GM21576 (cell line): Measurements from ENCODE around the gene RARA.

Experiments
- ATAC-seq: cut with Tn5 transposase; IDR thresholded peaks from one replicate; pipeline ENCODE4 v1.9.1; 2021; ENCODE audit warnings: mild to moderate bottlenecking, moderate library complexity; ENCODE audit not compliant: unreplicated experiment

The RARA gene

DNA sequence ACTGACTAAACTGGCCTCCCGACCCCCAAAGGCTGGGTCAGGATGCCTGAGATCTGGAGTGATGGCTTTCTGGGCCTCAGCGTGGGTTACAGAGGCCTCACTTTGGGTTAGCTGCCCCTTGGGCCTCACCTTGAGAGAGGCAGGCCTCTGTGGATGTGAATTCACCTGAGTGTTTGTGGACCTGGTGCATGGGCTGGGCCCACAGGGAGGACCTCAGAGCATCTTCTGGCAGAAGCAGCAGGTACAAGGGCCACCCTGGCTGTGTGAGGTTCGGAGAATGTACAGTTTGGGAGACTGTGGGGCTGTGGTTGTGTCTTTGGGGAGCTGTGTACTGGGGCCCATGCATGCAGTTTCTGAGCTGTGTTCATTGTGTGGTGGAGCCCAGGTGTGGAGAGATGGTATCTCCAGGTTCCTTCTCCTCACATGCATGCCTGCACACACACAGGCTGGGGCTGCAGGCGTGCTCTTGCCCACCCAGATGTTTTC is 18.3 kb downstream of the RARA start:
- no peak for ATAC-seq

DNA sequence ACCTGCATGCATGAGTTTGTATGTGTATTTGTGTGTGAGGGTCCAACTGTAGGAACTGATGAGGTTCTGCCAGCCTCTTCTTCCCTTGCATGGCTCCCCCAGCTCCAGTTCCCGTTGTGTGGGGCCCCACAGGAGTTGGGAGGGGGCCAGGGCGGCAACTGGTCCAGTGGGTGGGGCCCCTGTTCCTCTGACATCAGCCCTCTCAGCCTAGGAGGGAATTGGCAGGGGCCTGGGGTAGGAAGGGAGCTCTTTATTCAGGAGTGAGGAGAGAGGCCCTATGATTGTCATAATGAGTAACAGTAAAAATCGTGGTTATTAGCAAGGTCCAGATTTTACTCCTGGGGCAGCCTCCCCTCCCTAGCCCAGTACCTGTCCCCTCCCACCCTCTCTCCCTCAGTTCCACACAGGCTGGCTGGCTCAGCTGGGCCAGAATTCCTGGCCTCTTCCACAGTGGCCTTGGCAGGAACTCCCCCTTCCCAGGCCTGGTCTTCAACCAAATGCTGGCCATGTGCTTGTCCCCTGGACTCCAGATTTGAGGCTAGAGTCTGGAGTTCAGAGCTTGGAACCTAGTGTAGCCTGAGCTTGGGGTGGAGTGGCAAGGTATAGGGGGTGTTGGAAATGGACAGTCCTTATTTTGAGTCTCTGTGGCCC is 18.9 kb downstream of the RARA start:
- ATAC-seq = no peak

- ATAC-seq = no peak
These were observed 19.4 kb downstream of the RARA start for GRCh38 chr17:40328386-40328766.

DNA sequence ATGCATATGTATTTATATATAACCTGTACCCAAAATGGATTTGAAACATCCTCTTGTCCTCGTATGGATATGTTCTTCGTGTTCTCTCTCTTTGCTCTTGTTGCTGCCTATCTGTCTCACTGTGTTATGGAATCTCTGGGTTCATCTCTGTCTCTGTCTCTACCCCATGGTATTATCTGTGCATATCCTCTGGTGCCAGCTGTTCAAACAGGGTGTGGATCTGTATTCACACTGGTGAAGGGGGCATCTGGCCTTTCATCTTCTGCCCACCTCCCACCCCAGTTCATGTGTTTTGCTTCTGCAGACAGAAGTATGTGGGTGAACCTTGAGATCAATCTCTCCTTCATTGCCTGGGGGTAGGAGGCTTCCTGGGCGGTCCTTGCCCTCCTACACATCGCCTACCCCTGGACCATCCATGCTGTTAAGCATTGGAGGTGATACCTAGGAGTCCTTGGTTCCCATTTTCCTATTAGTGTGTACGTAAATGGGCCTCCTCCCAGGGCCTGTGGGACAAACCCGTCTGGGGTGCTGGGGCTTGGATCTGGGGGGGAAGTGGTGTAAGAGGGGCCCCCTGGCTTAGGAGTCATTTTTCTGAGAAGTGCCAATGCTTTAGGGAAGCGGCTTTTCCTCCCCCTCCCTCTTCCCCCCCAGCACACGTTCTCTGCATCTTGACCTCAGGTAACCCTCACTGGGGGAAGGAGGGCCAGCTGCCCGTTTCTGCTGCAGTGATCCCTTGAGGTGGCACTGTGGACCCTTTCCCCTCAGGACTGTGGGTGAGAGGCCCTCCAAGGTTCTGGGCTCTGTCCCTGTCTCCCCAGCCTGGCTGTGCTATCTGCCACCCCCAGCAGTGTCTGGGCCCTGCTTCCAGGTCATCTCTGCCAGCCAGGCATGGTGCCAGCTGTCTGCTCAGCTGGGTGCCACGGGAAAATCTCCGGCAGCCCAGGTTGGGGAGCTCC is 21.1 kb downstream of the RARA start:
- ATAC-seq = no peak

DNA sequence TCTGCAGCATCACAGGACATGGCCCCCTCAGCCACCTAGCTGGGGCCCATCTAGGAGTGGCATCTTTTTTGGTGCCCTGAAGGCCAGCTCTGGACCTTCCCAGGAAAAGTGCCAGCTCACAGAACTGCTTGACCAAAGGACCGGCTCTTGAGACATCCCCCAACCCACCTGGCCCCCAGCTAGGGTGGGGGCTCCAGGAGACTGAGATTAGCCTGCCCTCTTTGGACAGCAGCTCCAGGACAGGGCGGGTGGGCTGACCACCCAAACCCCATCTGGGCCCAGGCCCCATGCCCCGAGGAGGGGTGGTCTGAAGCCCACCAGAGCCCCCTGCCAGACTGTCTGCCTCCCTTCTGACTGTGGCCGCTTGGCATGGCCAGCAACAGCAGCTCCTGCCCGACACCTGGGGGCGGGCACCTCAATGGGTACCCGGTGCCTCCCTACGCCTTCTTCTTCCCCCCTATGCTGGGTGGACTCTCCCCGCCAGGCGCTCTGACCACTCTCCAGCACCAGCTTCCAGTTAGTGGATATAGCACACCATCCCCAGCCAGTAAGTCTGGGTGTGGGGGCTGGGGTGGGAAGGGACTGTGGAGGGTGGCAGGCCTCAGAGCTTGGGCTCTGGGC is 22.0 kb downstream of the RARA start:
- no peak for ATAC-seq

- no peak for ATAC-seq
These were observed 23.0 kb downstream of the RARA start for GRCh38 chr17:40331743-40332641.

GRCh38 chr17:40333781-40334448 is 24.9 kb downstream of the RARA start:
- no peak for ATAC-seq

- ATAC-seq = no peak
These were observed 26.6 kb downstream of the RARA start for GRCh38 chr17:40335620-40336019.

DNA sequence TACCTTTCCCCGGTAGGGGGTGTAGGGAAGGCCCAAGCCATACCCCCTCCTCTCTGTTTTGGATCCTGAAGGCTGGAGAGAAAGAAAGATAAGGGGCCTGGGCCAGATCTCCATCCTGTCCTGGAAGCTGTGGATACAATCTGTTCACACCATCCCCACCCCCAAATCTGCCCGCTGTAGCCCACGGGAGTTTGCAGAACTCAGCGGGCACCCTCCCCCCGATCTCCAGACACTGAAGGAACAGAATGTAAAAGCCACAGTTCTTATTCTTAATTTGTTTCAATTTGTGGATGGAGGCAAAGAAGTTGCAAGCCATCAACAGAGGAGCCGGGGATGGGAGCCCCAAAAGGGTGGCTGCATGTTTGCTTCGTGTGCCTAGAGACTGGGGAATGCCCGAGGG is 28.4 kb downstream of the RARA start:
- no peak for ATAC-seq

DNA sequence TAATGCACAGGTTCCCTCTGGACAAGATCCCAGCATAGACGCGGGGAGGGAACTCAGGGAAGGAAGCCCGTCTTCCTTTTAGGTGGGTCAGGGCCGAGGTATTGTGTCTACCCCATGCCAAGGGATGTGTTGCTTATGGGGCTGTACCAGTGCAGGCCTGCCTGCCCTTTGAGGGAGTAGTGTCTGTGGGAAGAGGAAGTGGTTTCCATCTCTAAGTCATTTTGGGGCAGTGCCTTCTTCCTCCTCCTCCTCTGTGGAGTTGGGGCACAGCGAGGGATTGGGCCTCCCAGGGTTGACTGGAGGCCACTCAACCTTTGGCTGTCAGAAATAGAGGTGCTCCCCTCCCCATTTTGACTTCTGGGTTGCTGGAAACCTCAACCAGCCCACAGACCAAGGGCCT is 29.1 kb downstream of the RARA start:
- no peak for ATAC-seq

- no peak for ATAC-seq
These were observed 30.1 kb downstream of the RARA start for GRCh38 chr17:40338941-40339649.

DNA sequence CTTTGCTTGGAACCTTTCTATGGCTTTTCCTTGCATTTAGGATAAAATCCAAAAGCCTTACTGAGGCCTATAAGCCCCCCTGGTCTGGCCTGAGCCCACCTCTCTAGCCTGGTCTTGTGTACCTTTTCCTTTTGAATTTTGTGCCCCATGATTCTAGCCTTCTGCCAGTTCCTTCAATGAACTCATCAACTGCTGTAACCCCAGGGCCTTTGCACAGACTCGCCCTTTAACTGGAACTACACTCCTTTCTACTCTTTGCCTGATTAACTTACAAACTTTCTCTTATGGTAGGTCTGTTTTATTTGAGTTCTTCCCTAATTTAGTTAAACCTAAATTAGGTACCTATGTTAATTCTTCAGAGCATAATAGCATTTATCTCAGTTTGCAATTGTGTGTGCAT is 31.3 kb downstream of the RARA start:
- no peak for ATAC-seq

- ATAC-seq = peak; percentile 63
These were observed 32.2 kb downstream of the RARA start for GRCh38 chr17:40340880-40341807.

GRCh38 chr17:40341808-40342503 is 33.0 kb downstream of the RARA start:
- ATAC-seq = no peak

DNA sequence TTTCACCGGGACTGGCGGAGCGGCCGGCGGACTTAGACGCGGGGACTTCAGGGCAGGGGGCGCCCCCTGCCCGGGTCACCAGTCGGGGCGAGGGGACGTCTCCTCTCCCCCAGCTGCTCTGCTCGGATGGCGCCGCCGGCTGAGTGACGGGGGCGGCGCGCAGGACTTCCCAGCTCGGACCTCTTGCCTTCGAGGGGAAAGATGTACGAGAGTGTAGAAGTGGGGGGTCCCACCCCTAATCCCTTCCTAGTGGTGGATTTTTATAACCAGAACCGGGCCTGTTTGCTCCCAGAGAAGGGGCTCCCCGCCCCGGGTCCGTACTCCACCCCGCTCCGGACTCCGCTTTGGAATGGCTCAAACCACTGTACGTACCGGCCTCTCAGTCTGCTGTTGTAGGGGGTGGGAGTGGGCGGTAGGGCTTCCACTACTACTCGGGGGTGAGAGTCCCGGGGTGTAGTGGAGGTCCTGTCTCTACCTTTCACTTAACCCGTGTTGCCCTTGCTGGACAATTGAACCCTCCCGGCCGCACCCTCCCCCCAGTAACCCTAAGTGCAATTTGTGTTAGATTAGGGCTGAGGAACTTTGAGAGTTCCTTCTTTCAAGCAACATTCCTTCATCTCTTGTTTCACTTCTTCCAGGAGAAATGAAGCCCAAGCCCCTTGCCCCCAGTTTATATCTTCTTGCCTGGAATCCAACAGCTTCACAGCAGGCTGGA is 33.7 kb downstream of the RARA start:
- ATAC-seq = no peak

DNA sequence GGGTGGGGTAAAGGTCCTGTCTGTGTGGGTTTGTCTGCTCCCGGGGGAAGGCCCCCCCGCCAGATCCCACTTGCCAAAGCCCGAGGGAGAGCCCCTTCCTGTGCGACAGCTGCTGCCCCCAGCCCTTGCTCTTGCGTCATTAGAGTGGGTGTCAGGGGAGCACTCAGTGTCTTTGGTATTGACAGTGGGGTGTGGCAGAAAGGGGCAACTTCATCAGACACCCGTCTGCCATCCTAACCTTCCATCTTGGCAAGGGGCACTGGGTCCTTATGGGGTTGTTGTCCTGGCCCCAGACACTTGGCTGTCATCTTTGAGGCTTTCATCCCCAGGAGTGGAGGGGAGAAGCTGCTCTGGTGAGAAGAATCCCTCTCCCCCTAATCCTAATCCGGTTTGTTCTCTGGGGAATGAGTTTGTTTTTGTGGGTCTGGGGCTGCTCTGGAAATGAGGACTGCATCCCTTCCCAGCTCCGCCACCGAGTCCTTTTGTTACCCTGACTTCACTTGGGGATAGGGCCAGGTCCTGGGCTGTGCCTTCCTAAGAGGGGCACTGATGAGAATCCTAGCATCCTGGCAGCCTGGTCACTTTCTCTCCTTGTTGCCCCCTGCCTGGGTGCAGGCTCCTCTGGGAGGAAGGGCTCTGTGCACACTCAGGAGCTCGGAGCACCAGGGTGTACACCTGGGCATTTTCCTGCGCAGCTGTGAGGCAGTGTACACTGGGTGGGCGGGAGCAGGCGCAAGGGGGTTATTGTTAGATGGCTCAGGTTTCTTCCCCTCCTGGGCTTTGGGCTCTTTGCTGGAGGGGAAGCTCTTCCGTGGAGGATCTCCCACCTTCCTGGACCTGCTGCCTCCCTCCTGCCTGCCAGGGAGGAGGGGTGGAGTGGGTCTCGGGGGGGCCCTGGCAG is 34.5 kb downstream of the RARA start:
- ATAC-seq = no peak
